Measurements from ENCODE around the gene CEP126.
"Not testable (repeated sequence)": the region's sequence is repeated elsewhere in the genome, so short reads cannot be mapped to it uniquely, and the experiment has no call there.

The CEP126 gene

GRCh38 chr11:101931692-101932091 is 16.9 kb downstream of the CEP126 start:
- Histone ChIP-seq H3K4me1 (ENCODE audit: control insufficient read depth, insufficient read depth, low read length) (no peaks in the 10 kb centered on the region), H3K9me3 (ENCODE audit: control insufficient read depth, insufficient read depth, low read length) (no peaks in the 10 kb centered on the region), H3K27me3 (ENCODE audit: control insufficient read depth, insufficient read depth, low read length) (no peaks in the 10 kb centered on the region), H3K36me3 (ENCODE audit: control insufficient read depth, insufficient read depth, low read length) (no peaks in the 10 kb centered on the region), H3K4me3 (ENCODE audit: low read length) (no peak overlapping the region), H3K27ac (ENCODE audit: low read length) (no peak overlapping the region)
- no CpG with 5 or more reads among the region's 6 CpGs for WGBS (ENCODE audit: insufficient coverage, insufficient read length)
- DNase-seq (ENCODE audit: low read depth, low spot score): no peak

- H3K36me3 ChIP-seq (ENCODE audit: control insufficient read depth, insufficient read depth, low read length): no peaks in the 10 kb centered on the region
- H3K4me1 ChIP-seq (ENCODE audit: control insufficient read depth, insufficient read depth, low read length): no peaks in the 10 kb centered on the region
- no peak overlapping the region for H3K27ac ChIP-seq (ENCODE audit: low read length)
- no CpG with 5 or more reads among the region's 3 CpGs for WGBS (ENCODE audit: insufficient coverage, insufficient read length)
- H3K27me3 ChIP-seq (ENCODE audit: control insufficient read depth, insufficient read depth, low read length): no peaks in the 10 kb centered on the region
- H3K9me3 ChIP-seq (ENCODE audit: control insufficient read depth, insufficient read depth, low read length): no peaks in the 10 kb centered on the region
- no peak overlapping the region for H3K4me3 ChIP-seq (ENCODE audit: low read length)
- no peak for DNase-seq (ENCODE audit: low read depth, low spot score)
Observed at GRCh38 chr11:101940901-101941520, 26.2 kb downstream of the CEP126 start.

- H3K36me3 ChIP-seq (ENCODE audit: control insufficient read depth, insufficient read depth, low read length): no peaks in the 10 kb centered on the region
- no peaks in the 10 kb centered on the region for H3K9me3 ChIP-seq (ENCODE audit: control insufficient read depth, insufficient read depth, low read length)
- H3K27ac ChIP-seq (ENCODE audit: low read length): no peak overlapping the region
- no peaks in the 10 kb centered on the region for H3K4me1 ChIP-seq (ENCODE audit: control insufficient read depth, insufficient read depth, low read length)
- H3K27me3 ChIP-seq (ENCODE audit: control insufficient read depth, insufficient read depth, low read length): no peaks in the 10 kb centered on the region
- DNase-seq (ENCODE audit: low read depth, low spot score): no peak
- H3K4me3 ChIP-seq (ENCODE audit: low read length): no peak overlapping the region
- no CpG with 5 or more reads among the region's 2 CpGs for WGBS (ENCODE audit: insufficient coverage, insufficient read length)
Observed at GRCh38 chr11:101944923-101945322, 30.1 kb downstream of the CEP126 start.

- Histone ChIP-seq H3K4me3 (ENCODE audit: low read length) (no peak overlapping the region), H3K4me1 (ENCODE audit: control insufficient read depth, insufficient read depth, low read length) (no peaks in the 10 kb centered on the region), H3K27me3 (ENCODE audit: control insufficient read depth, insufficient read depth, low read length) (no peaks in the 10 kb centered on the region), H3K9me3 (ENCODE audit: control insufficient read depth, insufficient read depth, low read length) (no peaks in the 10 kb centered on the region), H3K36me3 (ENCODE audit: control insufficient read depth, insufficient read depth, low read length) (no peaks in the 10 kb centered on the region), H3K27ac (ENCODE audit: low read length) (no peak overlapping the region)
- WGBS (ENCODE audit: insufficient coverage, insufficient read length): no CpG with 5 or more reads among the region's 4 CpGs
- DNase-seq (ENCODE audit: low read depth, low spot score): no peak
Observed at GRCh38 chr11:101945448-101945847, 30.6 kb downstream of the CEP126 start.

- H3K27me3 ChIP-seq (ENCODE audit: control insufficient read depth, insufficient read depth, low read length): no peaks in the 10 kb centered on the region
- no peak overlapping the region for H3K27ac ChIP-seq (ENCODE audit: low read length)
- H3K9me3 ChIP-seq (ENCODE audit: control insufficient read depth, insufficient read depth, low read length): no peaks in the 10 kb centered on the region
- no peak overlapping the region for H3K4me3 ChIP-seq (ENCODE audit: low read length)
- H3K4me1 ChIP-seq (ENCODE audit: control insufficient read depth, insufficient read depth, low read length): no peaks in the 10 kb centered on the region
- no peaks in the 10 kb centered on the region for H3K36me3 ChIP-seq (ENCODE audit: control insufficient read depth, insufficient read depth, low read length)
- DNase-seq (ENCODE audit: low read depth, low spot score): no peak
- WGBS (ENCODE audit: insufficient coverage, insufficient read length): no CpG with 5 or more reads among the region's 1 CpG
Observed at GRCh38 chr11:101949680-101950220, 34.9 kb downstream of the CEP126 start.

GRCh38 chr11:101955278-101955677 is 40.5 kb downstream of the CEP126 start:
- H3K4me3 ChIP-seq (ENCODE audit: low read length): no peak overlapping the region
- WGBS (ENCODE audit: insufficient coverage, insufficient read length): no CpG with 5 or more reads among the region's 3 CpGs

GRCh38 chr11:101955701-101956100 is 40.9 kb downstream of the CEP126 start:
- no peaks in the 10 kb centered on the region for H3K27me3 ChIP-seq (ENCODE audit: control insufficient read depth, insufficient read depth, low read length)
- no peak overlapping the region for H3K27ac ChIP-seq (ENCODE audit: low read length)
- H3K4me3 ChIP-seq (ENCODE audit: low read length): no peak overlapping the region
- DNase-seq (ENCODE audit: low read depth, low spot score): no peak
- no peaks in the 10 kb centered on the region for H3K4me1 ChIP-seq (ENCODE audit: control insufficient read depth, insufficient read depth, low read length)
- no peaks in the 10 kb centered on the region for H3K9me3 ChIP-seq (ENCODE audit: control insufficient read depth, insufficient read depth, low read length)
- H3K36me3 ChIP-seq (ENCODE audit: control insufficient read depth, insufficient read depth, low read length): no peaks in the 10 kb centered on the region
- no CpG with 5 or more reads among the region's 5 CpGs for WGBS (ENCODE audit: insufficient coverage, insufficient read length)

More at GRCh38 chr11:101955278-101955677, 40.5 kb downstream of the CEP126 start:
- H3K27ac ChIP-seq (ENCODE audit: low read length): no peak overlapping the region
- no peaks in the 10 kb centered on the region for H3K9me3 ChIP-seq (ENCODE audit: control insufficient read depth, insufficient read depth, low read length)
- H3K27me3 ChIP-seq (ENCODE audit: control insufficient read depth, insufficient read depth, low read length): no peaks in the 10 kb centered on the region
- no peak for DNase-seq (ENCODE audit: low read depth, low spot score)
- H3K4me1 ChIP-seq (ENCODE audit: control insufficient read depth, insufficient read depth, low read length): no peaks in the 10 kb centered on the region
- no peaks in the 10 kb centered on the region for H3K36me3 ChIP-seq (ENCODE audit: control insufficient read depth, insufficient read depth, low read length)

GRCh38 chr11:101960231-101960630 is 45.4 kb downstream of the CEP126 start:
- no peak overlapping the region for H3K27ac ChIP-seq (ENCODE audit: low read length)
- H3K4me3 ChIP-seq (ENCODE audit: low read length): no peak overlapping the region
- H3K27me3 ChIP-seq (ENCODE audit: control insufficient read depth, insufficient read depth, low read length): no peaks in the 10 kb centered on the region
- H3K9me3 ChIP-seq (ENCODE audit: control insufficient read depth, insufficient read depth, low read length): no peaks in the 10 kb centered on the region
- WGBS (ENCODE audit: insufficient coverage, insufficient read length): no CpG with 5 or more reads among the region's 1 CpG
- no peaks in the 10 kb centered on the region for H3K4me1 ChIP-seq (ENCODE audit: control insufficient read depth, insufficient read depth, low read length)
- no peak for DNase-seq (ENCODE audit: low read depth, low spot score)
- H3K36me3 ChIP-seq (ENCODE audit: control insufficient read depth, insufficient read depth, low read length): no peaks in the 10 kb centered on the region

GRCh38 chr11:101964200-101964599 is 49.4 kb downstream of the CEP126 start:
- H3K9me3 ChIP-seq (ENCODE audit: control insufficient read depth, insufficient read depth, low read length); H3K4me3 ChIP-seq (ENCODE audit: low read length); H3K36me3 ChIP-seq (ENCODE audit: control insufficient read depth, insufficient read depth, low read length); H3K27me3 ChIP-seq (ENCODE audit: control insufficient read depth, insufficient read depth, low read length); H3K4me1 ChIP-seq (ENCODE audit: control insufficient read depth, insufficient read depth, low read length); DNase-seq (ENCODE audit: low read depth, low spot score); H3K27ac ChIP-seq (ENCODE audit: low read length): not testable (repeated sequence)
- no CpG with 5 or more reads among the region's 10 CpGs for WGBS (ENCODE audit: insufficient coverage, insufficient read length)

- H3K27me3 ChIP-seq (ENCODE audit: control insufficient read depth, insufficient read depth, low read length): no peaks in the 10 kb centered on the region
- WGBS (ENCODE audit: insufficient coverage, insufficient read length): no CpG with 5 or more reads among the region's 2 CpGs
- no peak for DNase-seq (ENCODE audit: low read depth, low spot score)
- H3K27ac ChIP-seq (ENCODE audit: low read length): no peak overlapping the region
- H3K9me3 ChIP-seq (ENCODE audit: control insufficient read depth, insufficient read depth, low read length): no peaks in the 10 kb centered on the region
- no peak overlapping the region for H3K4me3 ChIP-seq (ENCODE audit: low read length)
- no peaks in the 10 kb centered on the region for H3K4me1 ChIP-seq (ENCODE audit: control insufficient read depth, insufficient read depth, low read length)
- H3K36me3 ChIP-seq (ENCODE audit: control insufficient read depth, insufficient read depth, low read length): no peaks in the 10 kb centered on the region
Observed at GRCh38 chr11:101974255-101974654, 59.4 kb downstream of the CEP126 start.

GRCh38 chr11:101974771-101975170 is 60.0 kb downstream of the CEP126 start:
- no peak overlapping the region for H3K27ac ChIP-seq (ENCODE audit: low read length)

More at GRCh38 chr11:101974771-101975170, 60.0 kb downstream of the CEP126 start:
- Histone ChIP-seq H3K27me3 (ENCODE audit: control insufficient read depth, insufficient read depth, low read length) (no peaks in the 10 kb centered on the region), H3K36me3 (ENCODE audit: control insufficient read depth, insufficient read depth, low read length) (no peaks in the 10 kb centered on the region), H3K4me1 (ENCODE audit: control insufficient read depth, insufficient read depth, low read length) (no peaks in the 10 kb centered on the region), H3K4me3 (ENCODE audit: low read length) (no peak overlapping the region), H3K9me3 (ENCODE audit: control insufficient read depth, insufficient read depth, low read length) (no peaks in the 10 kb centered on the region)
- whole genome bisulfite sequencing (ENCODE audit: insufficient coverage, insufficient read length): no CpG with 5 or more reads among the region's 1 CpG
- DNase-seq (ENCODE audit: low read depth, low spot score): no peak

All from iPS DF 6.9 (cell line).